Esophagus squamous epithelium (tissue), 5 donors: ENCODE data around the gene FILIP1L. TPM values are rescaled to one million over a fixed set of nuclear protein-coding genes. Genes with fewer than 3 reads are reported as not detected.

ENCODE experiments used
- DNase-seq: peaks from one replicate; lab custom pipeline; 2025; lab: John Stamatoyannopoulos, UW
- H3K27ac ChIP-seq, 4 donors: fragments of 200-600 bp; sonication (generic); one replicate each; pipeline ENCODE4 v1.5.1; 2016 to 2019; ENCODE audit warnings: mild to moderate bottlenecking in 1 of 4
- H3K27me3 ChIP-seq, 4 donors: fragments of 200-600 bp; sonication (generic); 1 replicate in 3 of 4; 2 replicates in 1 of 4; pipeline versions ENCODE4 v1.5.1 to v1.6.0; 2017 to 2021; ENCODE audit warnings: antibody characterized with exemption in 1 of 4
- H3K36me3 ChIP-seq, 3 donors: fragments of 200-600 bp; sonication (generic); one replicate each; pipeline ENCODE4 v1.5.1; 2016 to 2019
- H3K4me1 ChIP-seq, 3 donors: fragments of 200-600 bp; sonication (generic); one replicate each; pipeline ENCODE4 v1.5.1; 2017 to 2019
- H3K4me3 ChIP-seq, 4 donors: fragments of 200-600 bp; sonication (generic); 1 replicate in 3 of 4; 2 replicates in 1 of 4; pipeline ENCODE4 v1.5.1; 2016 to 2019; ENCODE audit warnings: mild to moderate bottlenecking in 2 of 4, moderate library complexity in 1 of 4
- H3K9me3 ChIP-seq, 3 donors: fragments of 200-600 bp; sonication (generic); one replicate each; pipeline ENCODE4 v1.5.1; 2016 to 2019
- POLR2A ChIP-seq, 4 donors: fragments of 450-650 bp; IDR thresholded peaks; one replicate each; pipeline ENCODE4 v1.6.1; 2017; ENCODE audit warnings: antibody characterized with exemption in 4 of 4, mild to moderate bottlenecking in 4 of 4, moderate library complexity in 3 of 4
- WGBS, 2 donors: methylation state at CpG; one replicate each; pipeline ENCODE4 v1.1.5; 2018; 5-methylcytosine and 5-hydroxymethylcytosine counted together
- intact Hi-C: fragments of 100-400 bp; cut with DNase I; formaldehyde crosslinking; loops from one replicate; pipeline ENCODE4 v1.15.0; 2022
- total RNA-seq, 4 donors: library from RNA; depleted of rRNA; stranded (reverse); fragments of >200 nt; gene quantifications; one replicate each; pipeline ENCODE4 v1.1.0, GENCODE V29; 2016
- TF ChIP-seq, protein P1 (sequence below), 6 experiments: fragments of 450-650 bp in 4 of 6; fragments of 200-600 bp in 2 of 6; sonication (generic) in 2 of 6; IDR thresholded peaks; one replicate each; pipeline ENCODE4 v1.5.1; 2016 to 2019; ENCODE audit warnings: antibody characterized with exemption in 6 of 6, mild to moderate bottlenecking in 4 of 6, moderate library complexity in 4 of 6
- donor health status: DM: yes; HTN: yes; CAD: no.

Gene FILIP1L
- total RNA-seq, 4 donors from 2014 or later: 2.5 to 23.5 (median 10.7) TPM

DNA sequence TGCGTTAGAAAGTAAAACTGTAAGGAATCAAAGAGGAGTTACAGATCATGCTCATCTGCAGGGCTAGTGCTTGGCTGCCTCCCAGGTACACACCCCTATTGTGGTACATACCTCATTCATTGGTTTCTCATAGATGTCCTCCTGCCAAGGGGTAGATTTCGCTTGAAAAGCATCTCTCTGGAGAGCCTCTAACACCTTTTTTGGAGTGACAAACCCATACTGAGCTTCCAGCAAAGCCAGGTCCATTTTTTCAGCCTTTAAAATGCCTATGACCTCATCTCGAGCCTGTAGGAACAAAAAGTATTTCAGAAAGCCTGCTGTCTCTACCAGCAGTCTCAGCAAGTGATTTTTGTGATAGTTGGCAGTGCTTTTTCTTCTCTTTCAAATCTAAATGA is 184.6 kb downstream of the FILIP1L start:
- intact Hi-C loops: no loop called here
- Histone ChIP-seq H3K9me3 (no peaks in the 10 kb centered on the region), H3K4me3 (no peak overlapping the region), H3K27me3 (no peaks in the 10 kb centered on the region), H3K27ac (peak overlapping the region in 3 of 4 donors; percentile 21 to 61 (median 56)), H3K4me1 (peaks cover 0 to 48% (median 14%) of the 10 kb centered on the region in 3 donors), H3K36me3 (no peaks in the 10 kb centered on the region)
- 28 to 31% methylated on average over 3 of the region's 3 CpGs for WGBS, 2 donors
- no peak for DNase-seq
- TF ChIP-seq POLR2A (IDR thresholded peaks at IDR 0.05): no peak
- TF ChIP-seq, protein P1, sequence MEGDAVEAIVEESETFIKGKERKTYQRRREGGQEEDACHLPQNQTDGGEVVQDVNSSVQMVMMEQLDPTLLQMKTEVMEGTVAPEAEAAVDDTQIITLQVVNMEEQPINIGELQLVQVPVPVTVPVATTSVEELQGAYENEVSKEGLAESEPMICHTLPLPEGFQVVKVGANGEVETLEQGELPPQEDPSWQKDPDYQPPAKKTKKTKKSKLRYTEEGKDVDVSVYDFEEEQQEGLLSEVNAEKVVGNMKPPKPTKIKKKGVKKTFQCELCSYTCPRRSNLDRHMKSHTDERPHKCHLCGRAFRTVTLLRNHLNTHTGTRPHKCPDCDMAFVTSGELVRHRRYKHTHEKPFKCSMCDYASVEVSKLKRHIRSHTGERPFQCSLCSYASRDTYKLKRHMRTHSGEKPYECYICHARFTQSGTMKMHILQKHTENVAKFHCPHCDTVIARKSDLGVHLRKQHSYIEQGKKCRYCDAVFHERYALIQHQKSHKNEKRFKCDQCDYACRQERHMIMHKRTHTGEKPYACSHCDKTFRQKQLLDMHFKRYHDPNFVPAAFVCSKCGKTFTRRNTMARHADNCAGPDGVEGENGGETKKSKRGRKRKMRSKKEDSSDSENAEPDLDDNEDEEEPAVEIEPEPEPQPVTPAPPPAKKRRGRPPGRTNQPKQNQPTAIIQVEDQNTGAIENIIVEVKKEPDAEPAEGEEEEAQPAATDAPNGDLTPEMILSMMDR (IDR thresholded peaks at IDR 0.05): no peak

DNA sequence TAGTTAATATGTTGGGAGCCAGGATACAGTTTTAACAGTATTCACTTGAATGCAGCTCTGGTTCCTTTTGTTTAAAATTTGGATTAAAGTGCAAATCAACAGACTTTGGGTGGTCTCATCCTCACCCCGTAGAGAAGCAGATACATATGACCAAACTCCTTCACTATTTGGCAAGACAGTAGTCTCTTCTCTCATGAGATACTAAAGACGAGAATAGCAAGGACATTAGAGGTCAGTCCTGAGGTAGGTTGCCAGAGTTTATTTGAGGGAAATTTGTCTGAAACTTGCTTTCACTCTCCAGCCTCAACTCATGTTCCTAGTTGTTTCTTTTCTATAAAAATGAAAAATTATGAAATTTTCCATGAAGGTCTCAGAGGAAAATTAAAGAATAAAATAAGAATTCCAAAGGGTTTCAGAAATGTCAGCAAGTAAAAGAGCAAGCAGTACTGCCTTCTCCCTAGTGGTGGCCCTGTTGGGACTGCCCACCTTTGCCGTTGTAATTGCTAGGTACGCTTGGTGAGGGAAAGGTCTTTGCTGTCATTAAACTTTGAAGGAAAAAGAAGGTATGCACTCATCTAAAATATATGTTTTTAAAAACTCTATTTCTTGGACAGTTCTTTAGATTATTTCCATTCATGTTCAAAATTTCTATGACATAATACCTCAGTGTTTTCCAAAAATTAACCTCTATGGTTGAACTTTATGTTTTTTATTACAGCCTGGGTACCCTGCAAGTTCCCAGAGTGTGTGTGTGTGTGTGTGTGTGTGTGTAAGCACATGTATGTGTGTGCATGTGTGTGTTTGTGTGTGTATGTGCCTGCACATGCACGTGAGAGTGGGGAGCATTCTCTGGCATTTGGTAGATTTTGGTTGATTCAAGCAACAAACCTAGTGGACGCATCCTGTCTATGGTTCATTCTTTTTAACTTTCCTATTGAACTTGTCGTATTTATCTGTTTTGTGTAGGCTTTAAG is 185.2 kb downstream of the FILIP1L start:
- no peaks in the 10 kb centered on the region for H3K36me3 ChIP-seq
- H3K4me3 ChIP-seq: no peak overlapping the region
- peak overlapping the region in 3 of 4 donors; percentile 21 to 61 (median 56) for H3K27ac ChIP-seq
- no peaks in the 10 kb centered on the region for H3K27me3 ChIP-seq
- no peak for DNase-seq
- intact Hi-C loops: no loop called here
- H3K9me3 ChIP-seq: no peaks in the 10 kb centered on the region
- peaks cover 0 to 46% (median 14%) of the 10 kb centered on the region in 3 donors for H3K4me1 ChIP-seq
- no peak for TF ChIP-seq POLR2A (IDR thresholded peaks at IDR 0.05)
- TF ChIP-seq, protein P1 (IDR thresholded peaks at IDR 0.05): peak in 1 of 6 experiments; percentile 13
- 66 to 71% methylated on average over 7 of the region's 7 CpGs for WGBS, 2 donors

DNA sequence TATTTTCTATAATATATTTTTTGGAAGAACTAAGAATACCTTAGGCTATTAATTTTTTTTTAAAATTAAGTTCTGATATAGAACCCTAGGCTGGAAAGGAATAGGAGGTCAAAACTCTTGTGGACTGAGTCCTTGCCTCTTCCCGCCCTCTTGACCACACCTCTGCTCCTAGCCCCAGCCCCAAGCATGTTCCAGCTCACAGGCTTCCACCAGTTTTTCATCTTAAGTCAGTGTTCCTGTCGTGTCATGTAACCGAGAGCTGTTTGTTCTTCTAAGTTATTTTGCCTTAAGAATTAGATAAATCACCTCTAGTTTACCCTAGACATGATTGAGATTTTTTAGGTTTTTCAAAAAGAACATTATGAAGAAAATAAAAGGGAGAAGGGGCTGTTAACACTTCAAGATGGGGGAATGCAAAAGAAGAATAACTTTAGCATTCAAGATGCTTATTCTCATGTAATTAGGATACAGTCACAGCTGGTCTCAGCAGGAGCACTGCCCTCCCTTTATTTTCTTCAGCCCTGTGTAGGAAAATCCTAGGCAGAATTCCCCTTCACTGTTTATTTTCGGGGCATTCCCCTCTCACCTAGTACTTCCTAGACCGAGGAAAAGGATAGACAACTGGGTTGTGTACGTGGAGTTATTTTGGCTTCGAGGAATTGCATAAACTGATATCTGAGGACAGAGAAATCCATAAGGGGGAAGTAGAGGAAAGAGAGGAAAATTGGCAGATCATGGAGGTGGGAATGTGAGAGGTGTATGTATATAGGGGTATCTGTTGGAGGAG is 186.4 kb downstream of the FILIP1L start:
- peaks cover 0 to 46% (median 14%) of the 10 kb centered on the region in 3 donors for H3K4me1 ChIP-seq
- peak overlapping the region in 3 of 4 donors; percentile 21 to 59 (median 56) for H3K27ac ChIP-seq
- H3K27me3 ChIP-seq: no peaks in the 10 kb centered on the region
- no peaks in the 10 kb centered on the region for H3K9me3 ChIP-seq
- DNase-seq: no peak
- TF ChIP-seq, protein P1 (IDR thresholded peaks at IDR 0.05): no peak
- TF ChIP-seq POLR2A (IDR thresholded peaks at IDR 0.05): no peak
- H3K36me3 ChIP-seq: no peaks in the 10 kb centered on the region
- WGBS, 2 donors: 70 to 78% methylated on average over 5 to 7 of the region's 7 CpGs
- H3K4me3 ChIP-seq: no peak overlapping the region
- intact Hi-C loops: no loop called here

DNA sequence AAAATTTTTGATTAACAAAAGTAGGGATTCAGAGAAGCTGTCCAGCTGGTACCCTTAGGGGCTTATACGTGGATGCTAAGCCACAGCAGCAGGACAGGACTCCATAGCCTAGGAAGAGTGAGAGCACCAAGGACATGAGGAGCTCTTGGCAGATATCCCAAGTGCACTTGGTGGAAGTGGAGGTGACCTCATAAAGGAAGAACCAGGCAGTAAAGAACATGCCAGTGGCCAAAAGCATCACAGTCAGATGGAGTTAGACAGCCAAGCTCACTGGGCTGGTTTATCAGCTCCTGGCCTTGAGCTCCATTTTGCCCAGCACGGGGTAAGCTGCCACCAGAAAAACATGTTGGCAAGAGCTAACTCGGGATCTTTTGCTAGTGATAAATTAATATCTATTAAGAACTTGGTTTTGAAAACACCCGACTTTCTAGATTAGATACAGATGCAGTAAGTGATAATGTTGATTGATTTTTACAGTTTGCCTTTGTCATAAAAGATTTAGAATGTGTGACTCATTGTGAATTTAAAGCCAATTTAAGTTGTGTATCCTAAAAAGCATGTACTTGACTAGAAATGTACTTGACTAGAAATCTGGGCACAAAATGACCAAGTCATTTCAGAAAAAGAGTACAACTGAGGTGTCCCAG is 188.6 kb downstream of the FILIP1L start:
- WGBS, 2 donors: 44 to 49% methylated on average over 4 of the region's 4 CpGs
- TF ChIP-seq POLR2A (IDR thresholded peaks at IDR 0.05): no peak
- TF ChIP-seq, protein P1 (IDR thresholded peaks at IDR 0.05): no peak
- Histone ChIP-seq H3K4me1 (peaks cover 0 to 57% (median 17%) of the 10 kb centered on the region in 3 donors), H3K4me3 (no peak overlapping the region), H3K27me3 (no peaks in the 10 kb centered on the region), H3K9me3 (no peaks in the 10 kb centered on the region), H3K27ac (peak overlapping the region in 3 of 4 donors; percentile 12 to 49 (median 30)), H3K36me3 (no peaks in the 10 kb centered on the region)
- intact Hi-C loops: no loop called here
- no peak for DNase-seq
